Coronary artery (tissue), 2 donors: ENCODE data around the gene ZNF593OS.

Source experiments
- DNase-seq: peaks from one replicate; pipeline ENCODE4 v3.0.0-alpha.2; 2017; ENCODE audit warnings: low spot score
- H3K27ac ChIP-seq, 2 donors: fragments of 200-600 bp; sonication (generic); one replicate each; pipeline ENCODE4 v1.5.1; 2016 to 2019
- H3K4me3 ChIP-seq: fragments of 200-600 bp; sonication (generic); 2 replicates; pipeline ENCODE4 v1.5.1; 2016; ENCODE audit warnings: mild to moderate bottlenecking, moderate library complexity
- CTCF ChIP-seq: fragments of 200-600 bp; sonication (generic); IDR thresholded peaks from one replicate; pipeline ENCODE4 v1.5.1; 2019; ENCODE audit warnings: antibody characterized with exemption

ZNF593OS gene

GRCh38 chr1:26184086-26184485 is 12.5 kb upstream of the ZNF593OS start:
- H3K27ac ChIP-seq, result no peak overlapping the region
- H3K4me3 ChIP-seq, result no peak overlapping the region
- TF ChIP-seq CTCF, result no peak
- no peak for DNase-seq

GRCh38 chr1:26182383-26182696 is 10.7 kb upstream of the ZNF593OS start:
- DNase-seq, result no peak
- no peak overlapping the region for H3K27ac ChIP-seq
- no peak for TF ChIP-seq CTCF
- H3K4me3 ChIP-seq, result no peak overlapping the region

GRCh38 chr1:26181586-26182382 is 10.2 kb upstream of the ZNF593OS start:
- no peak overlapping the region for H3K4me3 ChIP-seq
- no peak for TF ChIP-seq CTCF
- no peak overlapping the region for H3K27ac ChIP-seq
- DNase-seq, result no peak

GRCh38 chr1:26180010-26180506 is 8.4 kb upstream of the ZNF593OS start:
- no peak for TF ChIP-seq CTCF
- no peak for DNase-seq
- no peak overlapping the region for H3K27ac ChIP-seq

GRCh38 chr1:26177182-26177684 is 5.6 kb upstream of the ZNF593OS start, which contains the start of gene CNKSR1:
TSS of gene CNKSR1 (plus strand) at chr1:26177491. CDS start at chr1:26177548, 57 bp downstream.
- Histone ChIP-seq H3K4me3 (no peak within 1 kb of the TSS), H3K27ac (no peak within 1 kb of the TSS)
- no peak for TF ChIP-seq CTCF
- no peak for DNase-seq

More at GRCh38 chr1:26180010-26180506, 8.4 kb upstream of the ZNF593OS start:
- H3K4me3 ChIP-seq, result no peak overlapping the region

- H3K27ac ChIP-seq, result no peak overlapping the region
- DNase-seq, result no peak
- no peak overlapping the region for H3K4me3 ChIP-seq
- no peak for TF ChIP-seq CTCF
Measured at GRCh38 chr1:26175346-26175745, 3.7 kb upstream of the ZNF593OS start.

GRCh38 chr1:26170472-26170821 is 1.2 kb downstream of the ZNF593OS start:
- H3K27ac ChIP-seq, result peak overlapping the region in 1 of 2 donors; percentile 68
- no peak for DNase-seq
- TF ChIP-seq CTCF, result no peak

More at GRCh38 chr1:26170472-26170821, 1.2 kb downstream of the ZNF593OS start:
- H3K4me3 ChIP-seq, result peak overlapping the region; percentile 93
